Articular chondrocyte of knee joint (primary cell): ENCODE results near the gene CEP85. TPM values are rescaled to one million over a fixed set of nuclear protein-coding genes. Genes with fewer than 3 reads are reported as not detected.

ENCODE experiments used
- total RNA-seq: library from RNA; depleted of rRNA; stranded (reverse); fragments of >200 nt; gene quantifications from 2 replicates; pipeline ENCODE4 v1.2.3, GENCODE V29; 2012

Gene CEP85
- total RNA-seq, result 10.8 and 11.9 TPM in 2 replicates

GRCh38 chr1:26233903-26234643 lies at the start of gene CEP85:
Gene CEP85 (plus strand): TSS chr1:26234200. CDS start chr1:26239784, 5,584 bp downstream.

GRCh38 chr1:26190373-26190987 lies 43.5 kb upstream of the CEP85 start, which contains the start of gene CATSPER4:
Gene CATSPER4 (plus strand): TSS chr1:26190602. CDS start chr1:26190628, 26 bp downstream.

GRCh38 chr1:26279456-26280332 lies 45.7 kb downstream of the CEP85 start, which contains the start of gene SH3BGRL3:
Gene SH3BGRL3 (plus strand): TSS chr1:26280086. CDS start chr1:26280156, 70 bp downstream.

GRCh38 chr1:26306290-26307229 lies 72.6 kb downstream of the CEP85 start, which contains the start of gene UBXN11:
Gene UBXN11 (minus strand): TSS chr1:26306636. CDS start chr1:26302883, 3,753 bp downstream.

GRCh38 chr1:26317612-26318337 lies 83.8 kb downstream of the CEP85 start, which contains the start of gene CD52:
Gene CD52 (plus strand): TSS chr1:26317958. CDS start chr1:26318018, 60 bp downstream.

Other genes with a start within 250 kb of the CEP85 start
- gene PAFAH2, start 236.1 kb upstream of the CEP85 start, total RNA-seq, result 5.2 and 9.5 TPM in 2 replicates
- 0.26 and 1.3 TPM in 2 replicates for gene EXTL1, start 212.4 kb upstream of the CEP85 start, total RNA-seq
- not detected in 2 replicates for gene SLC30A2, start 188.1 kb upstream of the CEP85 start, total RNA-seq
- gene TRIM63, start 166.6 kb upstream of the CEP85 start, total RNA-seq, result not detected in 2 replicates
- 6.5 and 6.8 TPM in 2 replicates for gene PDIK1L, start 122.4 kb upstream of the CEP85 start, total RNA-seq
- not detected in 2 replicates for gene FAM110D, start 75.1 kb upstream of the CEP85 start, total RNA-seq
- gene C1orf232, start 65.2 kb upstream of the CEP85 start, total RNA-seq, result not detected in 2 replicates
- gene ZNF593, start 64.3 kb upstream of the CEP85 start, total RNA-seq, result 17.8 and 18.5 TPM in 2 replicates
- gene ZNF593OS, start 62.4 kb upstream of the CEP85 start, total RNA-seq, result not detected in 2 replicates
- 0.26 TPM in 1 of 2 replicates, not detected in the other for gene CNKSR1, start 56.7 kb upstream of the CEP85 start, total RNA-seq
- gene CATSPER4, start 43.6 kb upstream of the CEP85 start, total RNA-seq, result not detected in 2 replicates
- 67.5 and 71.7 TPM in 2 replicates for gene SH3BGRL3, start 45.9 kb downstream of the CEP85 start, total RNA-seq
- 5.7 and 6.8 TPM in 2 replicates for gene UBXN11, start 72.4 kb downstream of the CEP85 start, total RNA-seq
- not detected in 2 replicates for gene CD52, start 83.8 kb downstream of the CEP85 start, total RNA-seq
- gene CRYBG2, start 119.9 kb downstream of the CEP85 start, total RNA-seq, result not detected in 2 replicates
- gene ZNF683, start 138.6 kb downstream of the CEP85 start, total RNA-seq, result not detected in 2 replicates
- gene LIN28A, start 176.6 kb downstream of the CEP85 start, total RNA-seq, result not detected in 2 replicates
- gene DHDDS, start 198.1 kb downstream of the CEP85 start, total RNA-seq, result 59.5 and 71.0 TPM in 2 replicates
- gene HMGN2, start 238.2 kb downstream of the CEP85 start, total RNA-seq, result 382 and 413 TPM in 2 replicates